Measurements from ENCODE around the gene PGLYRP4. TPM values are rescaled to one million over a fixed set of nuclear protein-coding genes. Genes with fewer than 3 reads are reported as not detected.

The PGLYRP4 gene
- total RNA-seq, 1 experiment from 2014 or later, result not detected

GRCh38 chr1:153366261-153366660, 17.6 kb upstream of the PGLYRP4 start:
- intact Hi-C loops (cut with micrococcal nuclease; ENCODE audit: unreplicated experiment), result no loop called here
- H3K27ac ChIP-seq (ENCODE audit: low read length), result no peak overlapping the region
- no TSS peak for BruUV-seq (replicated peaks)
- POLR2A ChIA-PET, result no interaction called here
- TF ChIP-seq SIN3A (IDR thresholded peaks at IDR 0.05; ENCODE audit: borderline replicate concordance, insufficient read depth, low read depth, low read length), result no peak
- no peak for TF ChIP-seq CTCF (IDR thresholded peaks at IDR 0.05)
- TF ChIP-seq POLR2AphosphoS5 (IDR thresholded peaks at IDR 0.05; ENCODE audit: low read depth, low read length), result no peak
- TF ChIP-seq TCF7L2 (IDR thresholded peaks at IDR 0.05; ENCODE audit: low read depth, low read length), result no peak
- TF ChIP-seq, protein P1, sequence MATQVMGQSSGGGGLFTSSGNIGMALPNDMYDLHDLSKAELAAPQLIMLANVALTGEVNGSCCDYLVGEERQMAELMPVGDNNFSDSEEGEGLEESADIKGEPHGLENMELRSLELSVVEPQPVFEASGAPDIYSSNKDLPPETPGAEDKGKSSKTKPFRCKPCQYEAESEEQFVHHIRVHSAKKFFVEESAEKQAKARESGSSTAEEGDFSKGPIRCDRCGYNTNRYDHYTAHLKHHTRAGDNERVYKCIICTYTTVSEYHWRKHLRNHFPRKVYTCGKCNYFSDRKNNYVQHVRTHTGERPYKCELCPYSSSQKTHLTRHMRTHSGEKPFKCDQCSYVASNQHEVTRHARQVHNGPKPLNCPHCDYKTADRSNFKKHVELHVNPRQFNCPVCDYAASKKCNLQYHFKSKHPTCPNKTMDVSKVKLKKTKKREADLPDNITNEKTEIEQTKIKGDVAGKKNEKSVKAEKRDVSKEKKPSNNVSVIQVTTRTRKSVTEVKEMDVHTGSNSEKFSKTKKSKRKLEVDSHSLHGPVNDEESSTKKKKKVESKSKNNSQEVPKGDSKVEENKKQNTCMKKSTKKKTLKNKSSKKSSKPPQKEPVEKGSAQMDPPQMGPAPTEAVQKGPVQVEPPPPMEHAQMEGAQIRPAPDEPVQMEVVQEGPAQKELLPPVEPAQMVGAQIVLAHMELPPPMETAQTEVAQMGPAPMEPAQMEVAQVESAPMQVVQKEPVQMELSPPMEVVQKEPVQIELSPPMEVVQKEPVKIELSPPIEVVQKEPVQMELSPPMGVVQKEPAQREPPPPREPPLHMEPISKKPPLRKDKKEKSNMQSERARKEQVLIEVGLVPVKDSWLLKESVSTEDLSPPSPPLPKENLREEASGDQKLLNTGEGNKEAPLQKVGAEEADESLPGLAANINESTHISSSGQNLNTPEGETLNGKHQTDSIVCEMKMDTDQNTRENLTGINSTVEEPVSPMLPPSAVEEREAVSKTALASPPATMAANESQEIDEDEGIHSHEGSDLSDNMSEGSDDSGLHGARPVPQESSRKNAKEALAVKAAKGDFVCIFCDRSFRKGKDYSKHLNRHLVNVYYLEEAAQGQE (IDR thresholded peaks at IDR 0.05; ENCODE audit: insufficient read depth in 1 of 2, low read depth in 2 of 2, low read length in 1 of 2), result no peak
- CTCF ChIA-PET, result no interaction called here
- no peak overlapping the region for H3K4me3 ChIP-seq (ENCODE audit: low read depth in 2 of 2, low read length in 2 of 2)
- no peaks in the 10 kb centered on the region for H3K4me1 ChIP-seq (ENCODE audit: control insufficient read depth, insufficient read depth, low read length)
- DNase-seq (ENCODE audit: low read depth, low spot score), result no peak
- in situ Hi-C loops (cut with HindIII; ENCODE audit: low pct_unique_long_range_greater_than_20kb, low sequenced_read_pairs), result loop anchor here (25.0 kb wide), 1 partner anchor 246 kb away; the partner anchor contains the start of genes S100A14 and S100A16
- no peaks in the 10 kb centered on the region for H3K36me3 ChIP-seq (ENCODE audit: control insufficient read depth, insufficient read depth, low read length)
- no peaks in the 10 kb centered on the region for H3K27me3 ChIP-seq (ENCODE audit: control insufficient read depth, insufficient read depth, low read length)
- no peak for ATAC-seq
- H3K9me3 ChIP-seq (ENCODE audit: control insufficient read depth, insufficient read depth, low read depth, low read length), result no peaks in the 10 kb centered on the region

GRCh38 chr1:153365696-153366095, 17.1 kb upstream of the PGLYRP4 start:
- no peak for TF ChIP-seq TCF7L2 (IDR thresholded peaks at IDR 0.05; ENCODE audit: low read depth, low read length)
- no peak for TF ChIP-seq CTCF (IDR thresholded peaks at IDR 0.05)
- no peak for TF ChIP-seq POLR2AphosphoS5 (IDR thresholded peaks at IDR 0.05; ENCODE audit: low read depth, low read length)
- TF ChIP-seq, protein P1 (IDR thresholded peaks at IDR 0.05; ENCODE audit: insufficient read depth in 1 of 2, low read depth in 2 of 2, low read length in 1 of 2), result no peak
- no peak for TF ChIP-seq SIN3A (IDR thresholded peaks at IDR 0.05; ENCODE audit: borderline replicate concordance, insufficient read depth, low read depth, low read length)
- no peak for DNase-seq (ENCODE audit: low read depth, low spot score)
- Histone ChIP-seq H3K27ac (ENCODE audit: low read length) (no peak overlapping the region), H3K4me1 (ENCODE audit: control insufficient read depth, insufficient read depth, low read length) (no peaks in the 10 kb centered on the region), H3K9me3 (ENCODE audit: control insufficient read depth, insufficient read depth, low read depth, low read length) (no peaks in the 10 kb centered on the region), H3K27me3 (ENCODE audit: control insufficient read depth, insufficient read depth, low read length) (no peaks in the 10 kb centered on the region), H3K36me3 (ENCODE audit: control insufficient read depth, insufficient read depth, low read length) (no peaks in the 10 kb centered on the region), H3K4me3 (ENCODE audit: low read depth in 2 of 2, low read length in 2 of 2) (no peak overlapping the region)
- intact Hi-C loops (cut with micrococcal nuclease; ENCODE audit: unreplicated experiment), result no loop called here
- ATAC-seq, result no peak
- CTCF ChIA-PET, result no interaction called here
- POLR2A ChIA-PET, result no interaction called here
- BruUV-seq (replicated peaks), result no TSS peak
- in situ Hi-C loops (cut with HindIII; ENCODE audit: low pct_unique_long_range_greater_than_20kb, low sequenced_read_pairs), result loop anchor here (25.0 kb wide), 1 partner anchor 247 kb away; the partner anchor contains the start of genes S100A14 and S100A16

Measured in Panc1 (cell line).